ENCODE data around the gene PDZD2. TPM values are rescaled to one million over a fixed set of nuclear protein-coding genes. Genes with fewer than 3 reads are reported as not detected.
"Not testable (repeated sequence)": the region's sequence is repeated elsewhere in the genome, so short reads cannot be mapped to it uniquely, and the experiment has no call there.

The PDZD2 gene
- polyA plus RNA-seq, 3 donors = 16.9 to 20.2 (median 18.3) TPM

- no peak for DNase-seq (ENCODE audit: low read depth in 3 of 3, low spot score in 2 of 3)
Observed at GRCh38 chr5:31944684-31945445, 305.9 kb downstream of the PDZD2 start.

- no peak for DNase-seq (ENCODE audit: low read depth in 3 of 3, low spot score in 2 of 3)
Observed at GRCh38 chr5:31948006-31948405, 309.1 kb downstream of the PDZD2 start.

GRCh38 chr5:31952067-31952466 is 313.1 kb downstream of the PDZD2 start:
- DNase-seq (ENCODE audit: low read depth in 3 of 3, low spot score in 2 of 3) = no peak

GRCh38 chr5:31954091-31954490 is 315.2 kb downstream of the PDZD2 start:
- DNase-seq (ENCODE audit: low read depth in 3 of 3, low spot score in 2 of 3) = no peak

- DNase-seq (ENCODE audit: low read depth in 3 of 3, low spot score in 2 of 3) = no peak
Observed at GRCh38 chr5:31957151-31957550, 318.2 kb downstream of the PDZD2 start.

GRCh38 chr5:31962351-31962751 is 323.4 kb downstream of the PDZD2 start:
- no peak for DNase-seq (ENCODE audit: low read depth in 3 of 3, low spot score in 2 of 3)

- DNase-seq (ENCODE audit: low read depth in 3 of 3, low spot score in 2 of 3) = no peak
Observed at GRCh38 chr5:31962871-31963307, 324.0 kb downstream of the PDZD2 start.

GRCh38 chr5:31963358-31964006 is 324.6 kb downstream of the PDZD2 start:
- no peak for DNase-seq (ENCODE audit: low read depth in 3 of 3, low spot score in 2 of 3)

GRCh38 chr5:31964007-31964360 is 325.1 kb downstream of the PDZD2 start:
- DNase-seq (ENCODE audit: low read depth in 3 of 3, low spot score in 2 of 3) = no peak

- DNase-seq (ENCODE audit: low read depth in 3 of 3, low spot score in 2 of 3) = no peak
Observed at GRCh38 chr5:31965227-31965626, 326.3 kb downstream of the PDZD2 start.

GRCh38 chr5:31966936-31967335 is 328.0 kb downstream of the PDZD2 start:
- no peak for DNase-seq (ENCODE audit: low read depth in 3 of 3, low spot score in 2 of 3)

GRCh38 chr5:31967461-31967860 is 328.5 kb downstream of the PDZD2 start:
- no peak for DNase-seq (ENCODE audit: low read depth in 3 of 3, low spot score in 2 of 3)

GRCh38 chr5:31972558-31972957 is 333.6 kb downstream of the PDZD2 start:
- no peak for DNase-seq (ENCODE audit: low read depth in 3 of 3, low spot score in 2 of 3)

- not testable (repeated sequence) for DNase-seq (ENCODE audit: low read depth in 3 of 3, low spot score in 2 of 3)
Observed at GRCh38 chr5:31975189-31975612, 336.3 kb downstream of the PDZD2 start.

GRCh38 chr5:31976169-31976568 is 337.2 kb downstream of the PDZD2 start:
- no peak for DNase-seq (ENCODE audit: low read depth in 3 of 3, low spot score in 2 of 3)

- no peak for DNase-seq (ENCODE audit: low read depth in 3 of 3, low spot score in 2 of 3)
Observed at GRCh38 chr5:31981361-31981945, 342.5 kb downstream of the PDZD2 start.

- no peak for DNase-seq (ENCODE audit: low read depth in 3 of 3, low spot score in 2 of 3)
Observed at GRCh38 chr5:31982027-31982426, 343.1 kb downstream of the PDZD2 start.

- DNase-seq (ENCODE audit: low read depth in 3 of 3, low spot score in 2 of 3) = no peak
Observed at GRCh38 chr5:31982621-31983020, 343.7 kb downstream of the PDZD2 start.

- DNase-seq (ENCODE audit: low read depth in 3 of 3, low spot score in 2 of 3) = no peak
Observed at GRCh38 chr5:31983851-31984250, 344.9 kb downstream of the PDZD2 start.

GRCh38 chr5:31984691-31985090 is 345.8 kb downstream of the PDZD2 start:
- no peak for DNase-seq (ENCODE audit: low read depth in 3 of 3, low spot score in 2 of 3)

GRCh38 chr5:31986101-31986500 is 347.2 kb downstream of the PDZD2 start:
- no peak for DNase-seq (ENCODE audit: low read depth in 3 of 3, low spot score in 2 of 3)

Data from right renal cortex interstitium (tissue), 3 donors.